RWPE2 (cell line): Measurements from ENCODE around the gene BGN.
A peak's percentile ranks its signal among the peaks of the same experiment; 100 is the strongest.

Experiments used
- ATAC-seq: fragments of 200-7000 bp; cut with Tn5 transposase; 3 replicates; pipeline ENCODE4 v1.9.1; 2021; ENCODE audit warnings: low read depth
- DNase-seq: peaks from one replicate; pipeline ENCODE4 v3.0.0-alpha.2; 2020; ENCODE audit warnings: low spot score
- H3K27ac ChIP-seq: fragments of 450-650 bp; 2 replicates; pipeline ENCODE4 v1.5.1; 2017; ENCODE audit warnings: mild to moderate bottlenecking; ENCODE audit not compliant: poor library complexity, severe bottlenecking
- H3K27me3 ChIP-seq: fragments of 250-450 bp; sonication (Bioruptor Pico); 2 replicates; pipeline ENCODE4 v1.5.1; 2021; ENCODE audit warnings: mild to moderate bottlenecking, moderate library complexity; ENCODE audit not compliant: insufficient read depth, poor library complexity, severe bottlenecking
- H3K36me3 ChIP-seq: fragments of 250-450 bp; sonication (Bioruptor Pico); 2 replicates; pipeline ENCODE4 v1.5.1; 2020; ENCODE audit warnings: low read depth, mild to moderate bottlenecking, moderate library complexity
- H3K4me1 ChIP-seq: fragments of 250-450 bp; sonication (Bioruptor Pico); 2 replicates; pipeline ENCODE4 v1.5.1; 2021; ENCODE audit warnings: mild to moderate bottlenecking, moderate library complexity; ENCODE audit not compliant: insufficient read depth, poor library complexity, severe bottlenecking
- H3K4me3 ChIP-seq: fragments of 250-450 bp; sonication (Bioruptor Pico); 2 replicates; pipeline ENCODE4 v1.5.1; 2021; ENCODE audit warnings: mild to moderate bottlenecking, moderate library complexity; ENCODE audit not compliant: severe bottlenecking
- H3K9me3 ChIP-seq: fragments of 250-450 bp; sonication (Bioruptor Pico); 2 replicates; pipeline ENCODE4 v1.5.1; 2021; ENCODE audit warnings: mild to moderate bottlenecking, moderate library complexity; ENCODE audit not compliant: severe bottlenecking
- TF ChIP-seq, protein P1 (sequence below): fragments of 450-650 bp; IDR thresholded peaks from one replicate; pipeline ENCODE4 v1.5.1; 2017; ENCODE audit warnings: mild to moderate bottlenecking, moderate library complexity; ENCODE audit not compliant: poor library complexity, severe bottlenecking

BGN gene

DNA sequence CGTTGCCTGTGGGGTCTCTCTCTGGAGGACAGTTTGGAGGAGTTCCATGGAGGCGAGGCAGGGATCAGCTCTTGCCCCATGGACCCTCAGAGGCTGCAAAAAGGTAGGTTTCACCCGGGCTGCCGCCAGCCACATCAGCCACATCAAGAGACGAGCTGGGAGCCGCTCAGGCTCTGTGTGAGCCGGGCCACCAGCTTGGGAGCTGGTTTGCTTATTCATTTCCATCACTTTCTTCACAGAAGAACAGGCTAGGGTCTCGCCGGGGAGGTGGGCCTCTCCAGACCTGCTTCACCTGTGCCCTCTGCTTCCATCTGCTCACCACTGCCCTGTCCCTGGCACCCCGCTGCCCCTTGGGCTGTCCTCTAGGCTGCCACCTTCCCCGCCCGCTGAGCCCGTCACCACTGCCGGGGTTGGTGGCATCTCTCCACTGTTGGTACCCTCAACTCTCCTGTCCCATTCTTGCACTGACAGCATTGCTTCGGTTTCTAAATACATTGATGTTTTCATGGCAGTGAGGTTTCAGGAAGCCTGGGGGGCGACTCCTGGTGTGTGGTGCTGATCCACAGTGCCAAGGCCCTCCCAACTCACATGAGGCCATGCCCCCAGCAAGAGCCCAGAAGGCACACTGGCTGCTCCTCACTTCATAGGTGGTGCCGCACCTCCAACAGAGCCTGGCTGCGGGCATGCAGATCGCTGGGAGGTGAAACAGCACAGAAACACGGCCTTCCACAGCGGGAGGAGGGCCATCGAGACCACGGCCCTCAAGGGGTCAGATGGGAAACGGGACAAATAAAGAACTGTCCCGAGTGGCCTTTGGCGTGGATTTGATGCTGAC, 44.4 kb upstream of the BGN start:
- H3K36me3 ChIP-seq = no peaks in the 10 kb centered on the region
- H3K4me1 ChIP-seq = no peaks in the 10 kb centered on the region
- TF ChIP-seq, protein P1, sequence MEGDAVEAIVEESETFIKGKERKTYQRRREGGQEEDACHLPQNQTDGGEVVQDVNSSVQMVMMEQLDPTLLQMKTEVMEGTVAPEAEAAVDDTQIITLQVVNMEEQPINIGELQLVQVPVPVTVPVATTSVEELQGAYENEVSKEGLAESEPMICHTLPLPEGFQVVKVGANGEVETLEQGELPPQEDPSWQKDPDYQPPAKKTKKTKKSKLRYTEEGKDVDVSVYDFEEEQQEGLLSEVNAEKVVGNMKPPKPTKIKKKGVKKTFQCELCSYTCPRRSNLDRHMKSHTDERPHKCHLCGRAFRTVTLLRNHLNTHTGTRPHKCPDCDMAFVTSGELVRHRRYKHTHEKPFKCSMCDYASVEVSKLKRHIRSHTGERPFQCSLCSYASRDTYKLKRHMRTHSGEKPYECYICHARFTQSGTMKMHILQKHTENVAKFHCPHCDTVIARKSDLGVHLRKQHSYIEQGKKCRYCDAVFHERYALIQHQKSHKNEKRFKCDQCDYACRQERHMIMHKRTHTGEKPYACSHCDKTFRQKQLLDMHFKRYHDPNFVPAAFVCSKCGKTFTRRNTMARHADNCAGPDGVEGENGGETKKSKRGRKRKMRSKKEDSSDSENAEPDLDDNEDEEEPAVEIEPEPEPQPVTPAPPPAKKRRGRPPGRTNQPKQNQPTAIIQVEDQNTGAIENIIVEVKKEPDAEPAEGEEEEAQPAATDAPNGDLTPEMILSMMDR = no peak
- H3K9me3 ChIP-seq = no peaks in the 10 kb centered on the region
- no peak overlapping the region for H3K27ac ChIP-seq
- DNase-seq (no peak), ATAC-seq (no peak)
- no peaks in the 10 kb centered on the region for H3K27me3 ChIP-seq
- H3K4me3 ChIP-seq = no peak overlapping the region

DNA sequence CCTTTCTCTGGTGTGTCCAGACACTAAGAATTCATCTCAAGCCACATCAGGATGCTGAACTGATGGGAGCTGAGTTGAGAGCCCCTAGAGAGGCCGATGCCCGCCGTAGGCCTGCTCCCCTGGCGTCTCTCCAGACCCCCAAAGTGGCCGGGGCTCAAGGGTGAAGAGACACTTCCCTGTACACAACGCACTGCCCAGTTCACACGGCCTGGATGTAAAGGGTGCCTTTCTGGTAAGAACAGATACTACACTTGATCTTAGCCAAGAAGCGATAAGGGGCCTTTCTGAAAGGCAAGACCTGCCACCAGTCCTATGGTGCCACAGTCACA, 43.9 kb upstream of the BGN start:
- Histone ChIP-seq H3K27me3 (no peaks in the 10 kb centered on the region), H3K36me3 (no peaks in the 10 kb centered on the region), H3K4me1 (no peaks in the 10 kb centered on the region), H3K27ac (no peak overlapping the region), H3K4me3 (no peak overlapping the region), H3K9me3 (no peaks in the 10 kb centered on the region)
- no peak for ATAC-seq
- no peak for DNase-seq
- TF ChIP-seq, protein P1 = no peak

DNA sequence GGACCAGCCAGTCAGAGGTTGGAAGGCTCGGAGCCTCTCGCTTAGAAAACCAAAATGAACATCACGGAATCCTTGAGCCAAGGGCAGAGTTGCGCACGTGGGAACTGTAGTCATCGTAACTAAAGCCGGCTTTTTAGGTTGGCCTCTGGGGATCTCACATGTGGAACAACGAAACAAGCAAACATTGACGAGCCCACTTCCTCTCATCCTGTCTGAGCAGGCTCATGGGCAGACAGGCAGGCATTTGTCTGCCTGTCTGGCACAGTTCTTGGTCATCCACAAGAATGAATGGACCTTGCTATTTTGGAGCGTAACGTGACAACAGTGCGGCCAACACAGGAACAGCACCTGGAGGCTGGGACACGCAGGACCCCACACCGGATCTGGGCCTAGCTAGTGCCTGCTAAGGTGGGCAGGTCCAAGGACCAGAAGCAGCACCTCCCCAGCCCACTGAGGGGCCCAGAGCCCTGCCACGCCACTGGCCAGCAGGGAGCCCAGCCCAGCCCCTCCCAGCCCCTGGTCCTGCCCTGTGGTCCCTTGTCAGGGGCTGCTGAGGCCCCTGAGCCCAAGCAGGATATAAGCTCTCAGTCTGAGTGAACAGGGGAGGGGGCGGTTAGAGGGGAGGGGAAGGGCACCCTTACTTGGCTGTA, 39.8 kb upstream of the BGN start:
- TF ChIP-seq, protein P1 = no peak
- Histone ChIP-seq H3K36me3 (peaks cover 4% of the 10 kb centered on the region; the same call in 1 of the 2 replicates), H3K4me1 (no peaks in the 10 kb centered on the region), H3K27me3 (no peaks in the 10 kb centered on the region), H3K4me3 (no peak overlapping the region), H3K9me3 (no peaks in the 10 kb centered on the region), H3K27ac (no peak overlapping the region)
- no peak for ATAC-seq
- DNase-seq = peak; percentile 9

DNA sequence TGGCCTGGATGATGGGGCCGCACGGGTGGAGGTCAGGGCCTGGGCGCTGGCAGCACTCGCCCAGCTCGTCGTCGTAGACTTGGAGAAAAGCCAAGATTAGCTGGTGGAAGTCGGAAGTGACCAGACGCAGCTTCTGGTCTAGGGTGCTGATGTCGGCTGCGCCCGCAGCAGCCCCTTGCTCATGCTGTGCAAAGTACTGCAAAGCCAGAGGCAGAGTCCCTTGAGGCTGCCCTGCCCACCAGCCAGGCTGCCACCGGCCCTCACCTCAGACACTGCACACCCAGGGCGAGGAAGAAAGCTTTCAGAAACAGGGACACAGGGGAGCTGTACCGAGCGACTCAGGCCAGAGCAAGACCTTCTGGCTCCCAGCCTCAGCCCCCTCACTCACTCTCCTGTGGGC, 39.2 kb upstream of the BGN start:
- ATAC-seq = no peak
- peaks cover 4% of the 10 kb centered on the region; the same call in 1 of the 2 replicates for H3K36me3 ChIP-seq

More for the DNA sequence above, 39.2 kb upstream of the BGN start:
- H3K27me3 ChIP-seq = no peaks in the 10 kb centered on the region
- TF ChIP-seq, protein P1 = no peak
- no peak for DNase-seq
- H3K9me3 ChIP-seq = no peaks in the 10 kb centered on the region
- no peak overlapping the region for H3K27ac ChIP-seq
- H3K4me1 ChIP-seq = no peaks in the 10 kb centered on the region
- no peak overlapping the region for H3K4me3 ChIP-seq
